GM18861 (cell line): Measurements from ENCODE around the gene INCA1.

Experiments used
- ATAC-seq: cut with Tn5 transposase; IDR thresholded peaks from one replicate; pipeline ENCODE4 v1.9.1; 2021; ENCODE audit not compliant: unreplicated experiment

Gene INCA1

GRCh38 chr17:4972322-4972721, 25.0 kb downstream of the INCA1 start:
- no peak for ATAC-seq

DNA sequence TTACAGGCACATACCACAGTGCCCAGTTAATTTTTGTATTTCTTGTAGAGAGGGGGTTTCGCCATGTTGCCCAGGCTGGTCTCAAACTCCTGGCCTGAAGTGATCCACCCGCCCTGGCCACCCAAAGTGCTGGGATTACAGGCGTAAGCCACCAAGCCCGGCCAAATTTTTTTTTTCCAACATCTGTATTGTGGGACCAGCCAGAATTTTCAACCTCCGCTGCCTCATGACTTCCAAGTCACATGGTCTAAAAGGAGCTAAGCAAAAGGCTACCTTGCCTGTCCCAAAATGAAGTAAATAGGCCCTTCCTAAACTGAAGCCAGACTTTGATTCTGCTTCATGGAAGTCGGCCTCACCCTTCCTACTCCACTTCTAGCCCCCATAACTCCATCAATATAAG, 25.5 kb downstream of the INCA1 start:
- no peak for ATAC-seq

GRCh38 chr17:4970273-4970672, 27.0 kb downstream of the INCA1 start:
- no peak for ATAC-seq

- ATAC-seq, result no peak
Measured at GRCh38 chr17:4969551-4970173, 27.7 kb downstream of the INCA1 start.

- no peak for ATAC-seq
Measured at GRCh38 chr17:4969047-4969550, 28.2 kb downstream of the INCA1 start.

GRCh38 chr17:4968486-4969046, 28.8 kb downstream of the INCA1 start:
- no peak for ATAC-seq

DNA sequence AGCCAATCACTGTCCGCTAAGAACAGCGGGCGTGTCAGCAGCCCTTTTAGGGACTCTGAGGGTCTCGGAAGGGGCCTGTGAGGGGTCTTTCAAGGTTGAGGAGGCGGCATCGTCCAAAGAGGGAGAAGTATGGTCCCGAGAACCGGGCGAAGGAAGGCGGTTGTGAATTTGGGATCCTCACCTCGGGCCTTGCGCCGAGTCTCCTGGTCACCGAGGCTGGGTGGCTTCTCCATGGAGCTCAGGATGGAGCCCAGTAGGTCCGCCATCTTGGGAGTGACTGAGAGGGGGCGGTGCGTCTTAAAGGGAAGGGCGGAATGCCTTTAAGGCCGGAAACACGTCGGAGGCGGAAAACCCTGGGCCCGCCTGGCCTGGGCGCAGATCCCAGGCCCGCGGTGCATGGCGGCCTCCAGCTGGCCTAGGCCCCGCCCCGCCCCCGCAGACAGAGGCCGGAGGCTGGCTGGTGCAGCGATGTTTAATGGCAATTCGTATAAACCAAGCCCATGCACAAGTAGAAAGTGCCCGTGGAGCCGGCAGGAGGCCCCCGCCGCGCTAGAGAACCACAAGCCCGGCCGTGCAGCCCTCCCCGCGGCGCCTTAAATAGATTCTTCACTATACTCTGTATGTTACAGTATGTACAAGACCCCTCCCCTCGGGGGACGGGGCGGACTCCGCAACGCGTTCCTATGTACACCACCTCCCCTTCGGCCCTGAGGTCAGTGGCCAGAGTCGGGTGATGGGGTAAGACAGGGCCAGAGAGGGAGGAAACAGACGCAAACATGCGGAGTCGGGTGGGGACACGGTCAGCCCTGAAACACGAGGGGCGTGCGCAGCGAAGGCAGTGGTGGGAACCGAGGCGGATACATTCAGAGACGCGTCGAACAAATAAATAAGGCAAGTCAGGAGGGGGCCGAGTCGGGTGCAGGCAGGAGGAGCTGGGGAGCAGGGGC, 29.5 kb downstream of the INCA1 start, which contains the start of gene SPAG7:
SPAG7 (minus strand) TSS at position 279 of the 947 bp plus-strand sequence; CDS start at position 266, 13 bp downstream.
- peak; percentile 45 for ATAC-seq

DNA sequence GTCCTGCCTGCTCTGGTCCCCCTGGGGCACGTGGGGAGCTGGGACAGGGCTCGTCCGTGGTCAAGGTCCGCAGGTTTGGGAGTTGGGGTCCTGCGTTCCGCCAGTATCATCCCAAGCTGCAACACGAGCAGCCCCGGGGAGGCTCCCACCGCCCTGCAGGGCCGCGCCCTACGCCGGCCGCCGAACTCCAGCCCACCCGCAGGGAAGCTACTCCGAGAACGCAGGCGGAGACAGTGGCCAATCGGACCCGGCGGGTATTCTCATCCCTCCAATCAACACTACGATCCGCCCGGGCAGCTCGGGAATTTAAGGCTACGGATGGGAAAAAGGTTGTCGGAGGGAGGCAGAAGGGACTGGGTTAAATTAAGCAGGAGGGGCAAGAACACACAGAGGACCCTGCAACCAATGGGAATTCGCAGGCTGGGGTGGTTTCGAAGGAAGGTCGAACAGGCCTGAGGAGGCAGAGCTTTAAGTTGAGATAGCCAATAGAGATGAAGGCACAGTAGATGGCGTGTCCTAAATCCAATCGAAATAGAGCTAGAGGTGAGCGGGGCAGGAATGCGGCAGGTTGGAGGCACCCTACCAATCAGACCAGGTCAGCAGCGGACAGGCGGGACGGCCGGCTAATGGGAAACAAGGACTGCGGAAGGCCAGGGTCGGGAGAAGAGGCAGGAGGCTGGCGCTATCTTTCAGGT, 30.3 kb downstream of the INCA1 start:
- ATAC-seq, result peak; percentile 71

DNA sequence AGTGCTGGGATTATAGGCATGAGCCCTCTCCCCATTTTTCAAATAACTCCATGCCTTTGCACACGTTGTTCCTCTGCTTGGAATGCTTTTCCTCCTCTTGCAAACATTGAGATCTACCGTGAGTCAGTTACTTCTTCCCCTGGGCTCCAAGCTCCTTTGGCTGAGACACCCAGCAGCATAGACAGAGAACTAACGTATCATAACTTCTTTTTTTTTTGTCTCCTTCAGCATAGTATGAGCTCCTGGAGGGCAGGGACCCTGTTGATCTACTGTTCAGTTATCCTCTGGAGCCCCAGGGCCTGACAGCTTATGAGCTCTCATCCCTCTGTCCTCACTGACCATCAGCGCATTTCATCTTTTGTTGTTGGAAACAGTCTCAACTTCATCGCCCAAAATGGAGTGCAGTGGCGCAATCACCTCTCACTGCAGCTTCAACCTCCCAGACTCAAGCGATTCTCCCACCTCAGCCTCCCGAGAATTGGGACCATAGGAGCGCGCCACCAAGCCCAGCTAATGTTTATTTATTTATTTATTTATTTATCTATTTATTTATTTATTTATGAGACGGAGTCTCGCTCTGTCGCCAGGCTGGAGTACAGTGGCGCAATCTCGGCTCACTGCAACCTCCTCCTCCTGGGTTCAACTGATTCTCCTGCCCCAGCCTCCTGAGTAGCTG, 31.9 kb downstream of the INCA1 start:
- no peak for ATAC-seq

GRCh38 chr17:4960279-4960922, 36.9 kb downstream of the INCA1 start:
- no peak for ATAC-seq

DNA sequence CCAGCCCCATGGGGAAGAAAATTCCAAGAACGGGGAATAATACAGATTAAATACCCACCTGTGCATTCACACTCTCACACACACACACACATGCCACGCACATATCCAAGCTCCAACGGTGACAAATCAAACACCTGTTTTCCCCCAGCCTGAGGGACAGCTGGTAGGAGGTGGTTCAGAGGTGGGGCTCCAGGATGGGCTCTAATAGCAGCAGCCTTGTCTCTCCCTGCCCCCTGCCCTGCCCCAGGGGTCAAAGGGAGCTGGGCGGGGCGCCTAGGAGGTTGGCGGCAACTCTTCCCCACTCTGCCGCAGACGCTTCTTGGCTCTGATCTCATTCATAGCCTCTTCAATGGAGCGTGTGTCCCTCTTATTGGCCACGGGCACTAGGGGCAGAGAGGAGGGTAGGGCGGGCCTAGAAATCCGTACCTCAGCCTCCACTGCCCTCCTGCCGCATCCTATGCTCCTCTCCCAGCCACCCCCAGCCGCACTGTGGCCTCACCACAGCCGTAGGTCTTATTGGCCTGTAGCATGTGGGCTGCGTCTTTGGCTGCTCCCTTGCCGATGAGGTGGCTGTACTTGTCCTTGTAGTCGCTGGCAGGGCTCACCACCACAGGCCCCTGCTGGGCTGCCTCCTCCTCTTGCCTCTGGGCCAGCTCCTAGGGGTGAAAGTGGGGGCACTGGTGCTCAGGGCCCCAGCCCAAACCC, 37.9 kb downstream of the INCA1 start:
- no peak for ATAC-seq

DNA sequence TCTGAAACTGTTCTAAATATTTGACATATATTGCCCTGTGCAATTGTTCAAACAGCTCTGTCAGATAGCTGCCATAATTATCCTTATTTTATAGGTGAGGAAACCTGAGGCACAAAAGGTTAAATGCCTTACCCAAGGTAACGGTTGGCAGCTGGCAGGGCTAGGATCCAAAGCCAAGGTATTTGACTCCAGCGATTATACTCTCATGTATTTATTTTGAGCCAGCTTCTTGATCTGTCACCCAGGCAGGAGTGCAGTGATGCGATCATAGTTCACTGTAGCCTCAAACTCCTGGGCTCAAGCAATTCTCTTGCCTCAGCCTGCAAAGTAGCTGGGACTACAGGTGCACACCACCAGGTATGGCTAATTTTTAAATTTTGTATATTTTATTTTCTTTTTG, 39.2 kb downstream of the INCA1 start:
- no peak for ATAC-seq

- ATAC-seq, result no peak
Measured at GRCh38 chr17:4956493-4957061, 40.7 kb downstream of the INCA1 start.

DNA sequence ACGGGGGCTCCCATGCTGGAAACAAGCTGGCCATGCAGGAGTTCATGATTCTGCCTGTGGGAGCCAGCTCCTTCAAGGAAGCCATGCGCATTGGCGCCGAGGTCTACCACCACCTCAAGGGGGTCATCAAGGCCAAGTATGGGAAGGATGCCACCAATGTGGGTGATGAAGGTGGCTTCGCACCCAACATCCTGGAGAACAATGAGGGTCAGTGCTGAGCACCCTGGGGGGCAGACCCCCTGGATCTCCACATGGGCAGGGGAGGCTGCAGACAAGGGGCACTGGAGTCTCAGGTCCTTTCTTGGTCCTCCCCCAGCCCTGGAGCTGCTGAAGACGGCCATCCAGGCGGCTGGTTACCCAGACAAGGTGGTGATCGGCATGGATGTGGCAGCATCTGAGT, 42.2 kb downstream of the INCA1 start:
- no peak for ATAC-seq

GRCh38 chr17:4953451-4953961, 43.8 kb downstream of the INCA1 start:
- no peak for ATAC-seq

- no peak for ATAC-seq
Measured at GRCh38 chr17:4951486-4951885, 45.8 kb downstream of the INCA1 start.

- ATAC-seq, result no peak
Measured at GRCh38 chr17:4950746-4951204, 46.5 kb downstream of the INCA1 start, which contains the start of gene ENO3. TSS of gene ENO3 (plus strand) at chr17:4951119. CDS start at chr17:4951830, 711 bp downstream.

GRCh38 chr17:4950075-4950745, 47.1 kb downstream of the INCA1 start:
- ATAC-seq, result no peak
